ENCODE data around the gene C19orf73. TPM values are rescaled to one million over a fixed set of nuclear protein-coding genes. Genes with fewer than 3 reads are reported as not detected.

The C19orf73 gene
- total and polyA plus RNA-seq, 3 experiments from 2014 or later = 1.4 to 3.1 (median 2.5) TPM

DNA sequence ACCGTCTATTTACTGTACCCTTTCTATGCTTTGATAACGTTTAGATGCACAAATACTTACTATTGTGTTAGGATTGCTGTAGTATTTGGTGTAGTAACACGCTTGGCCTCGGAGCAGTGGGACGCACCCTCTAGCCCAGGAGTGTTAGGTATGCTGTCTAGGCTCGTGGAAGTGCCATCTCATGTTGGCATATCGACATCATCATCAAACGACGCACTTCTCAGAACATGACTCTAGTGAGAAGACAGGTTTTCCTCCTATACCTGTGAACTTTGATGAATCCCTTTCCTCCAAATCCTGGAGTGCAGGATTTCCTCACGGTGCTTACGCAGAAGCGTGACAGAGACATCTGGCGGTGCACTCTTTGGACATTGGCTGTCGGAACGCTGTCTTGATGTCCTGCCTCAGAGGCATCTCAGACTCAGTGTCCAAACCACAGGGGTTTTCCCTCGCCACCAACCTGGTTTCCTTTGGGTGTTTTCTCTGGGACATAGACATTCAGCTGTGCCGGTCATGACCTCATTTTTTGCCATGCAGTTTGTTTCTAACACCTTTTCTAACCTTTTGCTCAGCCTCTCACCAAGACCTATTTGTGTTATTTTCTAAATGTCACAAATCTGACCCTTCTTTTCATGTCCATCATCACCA, 27.4 kb downstream of the C19orf73 start:
- no peak for DNase-seq
- Histone ChIP-seq H3K27me3 (ENCODE audit: insufficient read depth, low read length, poor library complexity, severe bottlenecking) (no peaks in the 10 kb centered on the region), H3K4me3 (ENCODE audit: low read length) (no peak overlapping the region), H3K27ac (ENCODE audit: low read depth, low read length) (no peak overlapping the region), H3K36me3 (ENCODE audit: insufficient read depth, low read length) (peaks cover 51% of the 10 kb centered on the region), H3K9me3 (ENCODE audit: low read length) (no peaks in the 10 kb centered on the region), H3K4me1 (ENCODE audit: insufficient read depth, low read length) (peaks cover 13% of the 10 kb centered on the region)
- peaks cover 29 to 57% (median 49%) of the 10 kb centered on the region in 3 donors for H3K4me1 Mint-ChIP-seq
- no peaks in the 10 kb centered on the region for H3K9me3 Mint-ChIP-seq
- H3K27ac Mint-ChIP-seq = peak overlapping the region in 4 of 8 donors; percentile 13 to 86 (median 46)
- H3K4me3 Mint-ChIP-seq = peak overlapping the region in 1 of 7 donors; percentile 58
- no peaks in the 10 kb centered on the region for H3K27me3 Mint-ChIP-seq
- CTCF ChIA-PET = no interaction called here
- POLR2A ChIA-PET = no interaction called here
- H3K36me3 Mint-ChIP-seq = peaks cover 7 to 78% (median 13%) of the 10 kb centered on the region in 3 donors

DNA sequence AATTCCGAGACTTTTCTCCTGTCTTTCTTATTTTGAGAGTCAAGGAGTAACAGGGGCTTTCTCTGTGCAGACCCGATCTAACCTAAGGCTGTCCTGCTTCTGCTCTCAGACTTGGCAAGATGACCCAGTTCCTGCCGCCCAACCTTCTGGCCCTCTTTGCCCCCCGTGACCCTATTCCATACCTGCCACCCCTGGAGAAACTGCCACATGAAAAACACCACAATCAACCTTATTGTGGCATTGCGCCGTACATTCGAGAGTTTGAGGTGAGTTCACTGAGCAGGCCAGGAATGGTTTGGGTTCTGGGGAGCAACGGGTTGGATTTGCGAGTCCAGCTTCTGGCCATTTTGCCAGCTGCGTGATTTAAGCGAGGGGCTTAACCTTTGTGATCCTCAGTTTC, 32.6 kb downstream of the C19orf73 start:
- DNase-seq = no peak

DNA sequence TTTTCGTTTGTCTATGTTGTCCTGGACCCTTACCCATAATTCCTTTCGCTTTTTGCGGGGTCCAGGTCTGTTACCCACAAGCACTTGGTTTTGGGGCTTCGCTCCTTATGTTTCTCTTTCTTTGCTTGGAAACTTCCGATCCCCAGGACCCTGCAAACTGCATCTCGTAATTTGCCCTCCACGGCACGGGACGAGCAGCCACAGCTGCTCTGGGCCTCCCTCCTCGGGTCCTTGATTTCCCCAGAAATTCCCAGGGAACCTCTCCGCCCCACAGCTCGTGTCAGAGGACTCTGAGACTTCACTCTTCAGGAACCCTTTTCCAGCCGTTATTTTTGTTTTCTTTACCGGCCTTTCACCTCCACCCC, 33.1 kb downstream of the C19orf73 start:
- Mint-ChIP-seq H3K27ac (peak overlapping the region; percentile 87 to 97 (median 93)), H3K4me3 (peak overlapping the region; percentile 92 to 96 (median 96)), H3K36me3 (peaks cover 6 to 43% (median 6%) of the 10 kb centered on the region in 3 donors), H3K4me1 (peaks cover 32 to 54% (median 49%) of the 10 kb centered on the region in 3 donors), H3K9me3 (peaks cover 0 to 2% (median 0%) of the 10 kb centered on the region in 5 donors), H3K27me3 (peaks cover 4 to 9% of the 10 kb centered on the region in 2 donors)
- Histone ChIP-seq H3K27ac (ENCODE audit: low read depth, low read length) (peak overlapping the region; percentile 82), H3K27me3 (ENCODE audit: insufficient read depth, low read length, poor library complexity, severe bottlenecking) (no peaks in the 10 kb centered on the region), H3K36me3 (ENCODE audit: insufficient read depth, low read length) (peaks cover 23% of the 10 kb centered on the region), H3K4me3 (ENCODE audit: low read length) (peak overlapping the region; percentile 99), H3K9me3 (ENCODE audit: low read length) (no peaks in the 10 kb centered on the region), H3K4me1 (ENCODE audit: insufficient read depth, low read length) (peaks cover 24% of the 10 kb centered on the region)
- POLR2A ChIA-PET = no interaction called here
- CTCF ChIA-PET = interaction anchor here (0.6 to 4.0 kb wide), 4 partner anchors 10 to 92 kb away, joined by 3 to 28 read pairs (median 6); partner anchors contain the start of genes GYS1 and RUVBL2
- no peak for DNase-seq

More for the DNA sequence above, 32.6 kb downstream of the C19orf73 start:
- Mint-ChIP-seq H3K9me3 (peaks cover 0 to 2% (median 0%) of the 10 kb centered on the region in 5 donors), H3K36me3 (peaks cover 7 to 46% (median 7%) of the 10 kb centered on the region in 3 donors), H3K27ac (peak overlapping the region; percentile 87 to 97 (median 93)), H3K4me3 (peak overlapping the region; percentile 92 to 96 (median 96)), H3K27me3 (peaks cover 3 to 9% of the 10 kb centered on the region in 2 donors), H3K4me1 (peaks cover 32 to 56% (median 50%) of the 10 kb centered on the region in 3 donors)
- POLR2A ChIA-PET = interaction anchor here (0.6 kb wide), 1 partner anchor 82 kb away, joined by 3 read pairs; no protein-coding TSS in a partner anchor
- Histone ChIP-seq H3K27ac (ENCODE audit: low read depth, low read length) (peak overlapping the region; percentile 82), H3K4me3 (ENCODE audit: low read length) (peak overlapping the region; percentile 99), H3K4me1 (ENCODE audit: insufficient read depth, low read length) (peaks cover 24% of the 10 kb centered on the region), H3K36me3 (ENCODE audit: insufficient read depth, low read length) (peaks cover 27% of the 10 kb centered on the region), H3K27me3 (ENCODE audit: insufficient read depth, low read length, poor library complexity, severe bottlenecking) (no peaks in the 10 kb centered on the region), H3K9me3 (ENCODE audit: low read length) (no peaks in the 10 kb centered on the region)
- CTCF ChIA-PET = interaction anchor here (0.7 to 4.0 kb wide), 4 partner anchors 12 to 93 kb away, joined by 3 to 28 read pairs (median 6); partner anchors contain the start of genes GYS1 and RUVBL2

DNA sequence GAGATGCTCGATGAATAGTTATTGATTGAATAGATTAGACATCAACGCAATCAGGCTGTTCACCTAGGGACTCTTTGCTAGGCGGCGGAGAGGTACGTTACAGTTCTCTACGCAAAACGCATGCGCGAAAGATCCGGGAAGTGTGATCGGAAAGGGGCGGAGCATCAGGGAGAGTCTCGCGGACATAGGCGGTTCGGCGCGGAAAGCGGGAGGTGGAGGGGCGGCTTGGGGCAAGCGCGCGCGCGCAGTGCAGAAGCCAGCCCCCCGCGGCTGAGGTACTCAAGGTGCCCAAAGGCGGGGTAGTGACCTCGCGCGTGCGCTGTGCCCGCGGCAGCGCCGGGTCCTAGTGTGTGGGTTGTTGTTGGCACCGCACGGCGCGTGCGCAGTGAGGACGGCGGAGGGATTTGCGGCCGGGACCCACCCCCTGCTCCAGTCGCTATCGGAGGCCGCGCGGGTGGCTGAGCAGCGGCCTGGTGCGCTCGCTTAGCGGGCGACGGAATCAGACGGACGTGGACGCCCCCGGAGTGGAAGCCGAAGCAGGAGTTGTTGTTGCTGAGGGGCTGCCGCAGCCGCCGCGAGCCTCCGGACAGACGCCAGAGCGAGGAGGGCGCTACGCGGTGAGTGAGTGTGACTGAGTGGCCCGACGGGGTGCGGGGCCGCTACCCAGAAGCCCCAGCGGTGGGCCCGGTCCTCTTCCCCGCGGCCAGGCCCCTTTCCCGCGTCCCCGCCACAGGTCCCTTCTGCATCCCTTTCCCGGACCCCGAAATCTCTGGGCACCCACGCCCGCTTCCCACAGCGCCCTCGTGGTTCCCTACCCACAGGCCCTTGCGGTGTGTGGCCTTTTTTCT, 33.7 kb downstream of the C19orf73 start, which contains the start of gene SNRNP70:
SNRNP70 (plus strand) TSS at position 432 of the 848 bp plus-strand sequence. CDS start 964 bp downstream, outside the sequence.
- Mint-ChIP-seq H3K27me3 (peaks cover 6 to 11% of the 10 kb centered on the region in 2 donors), H3K9me3 (peaks cover 0 to 2% (median 0%) of the 10 kb centered on the region in 5 donors), H3K27ac (peak within 1 kb of the TSS; percentile 87 to 97 (median 93)), H3K36me3 (peaks cover 6 to 37% (median 6%) of the 10 kb centered on the region in 3 donors), H3K4me3 (peak within 1 kb of the TSS; percentile 92 to 96 (median 96)), H3K4me1 (peaks cover 30 to 48% (median 47%) of the 10 kb centered on the region in 3 donors)
- Histone ChIP-seq H3K27ac (ENCODE audit: low read depth, low read length) (peak within 1 kb of the TSS; percentile 82), H3K4me3 (ENCODE audit: low read length) (peak within 1 kb of the TSS; percentile 99), H3K36me3 (ENCODE audit: insufficient read depth, low read length) (peaks cover 17% of the 10 kb centered on the region), H3K4me1 (ENCODE audit: insufficient read depth, low read length) (peaks cover 24% of the 10 kb centered on the region), H3K27me3 (ENCODE audit: insufficient read depth, low read length, poor library complexity, severe bottlenecking) (no peaks in the 10 kb centered on the region), H3K9me3 (ENCODE audit: low read length) (no peaks in the 10 kb centered on the region)
- ChIA-PET POLR2A (no interaction called here), CTCF (interaction anchor here (0.6 to 4.0 kb wide), 3 partner anchors 9 to 21 kb away, joined by 3 to 28 read pairs (median 9); no protein-coding TSS in a partner anchor)
- DNase-seq = peak; percentile 99 to 100 (median 100)

DNA sequence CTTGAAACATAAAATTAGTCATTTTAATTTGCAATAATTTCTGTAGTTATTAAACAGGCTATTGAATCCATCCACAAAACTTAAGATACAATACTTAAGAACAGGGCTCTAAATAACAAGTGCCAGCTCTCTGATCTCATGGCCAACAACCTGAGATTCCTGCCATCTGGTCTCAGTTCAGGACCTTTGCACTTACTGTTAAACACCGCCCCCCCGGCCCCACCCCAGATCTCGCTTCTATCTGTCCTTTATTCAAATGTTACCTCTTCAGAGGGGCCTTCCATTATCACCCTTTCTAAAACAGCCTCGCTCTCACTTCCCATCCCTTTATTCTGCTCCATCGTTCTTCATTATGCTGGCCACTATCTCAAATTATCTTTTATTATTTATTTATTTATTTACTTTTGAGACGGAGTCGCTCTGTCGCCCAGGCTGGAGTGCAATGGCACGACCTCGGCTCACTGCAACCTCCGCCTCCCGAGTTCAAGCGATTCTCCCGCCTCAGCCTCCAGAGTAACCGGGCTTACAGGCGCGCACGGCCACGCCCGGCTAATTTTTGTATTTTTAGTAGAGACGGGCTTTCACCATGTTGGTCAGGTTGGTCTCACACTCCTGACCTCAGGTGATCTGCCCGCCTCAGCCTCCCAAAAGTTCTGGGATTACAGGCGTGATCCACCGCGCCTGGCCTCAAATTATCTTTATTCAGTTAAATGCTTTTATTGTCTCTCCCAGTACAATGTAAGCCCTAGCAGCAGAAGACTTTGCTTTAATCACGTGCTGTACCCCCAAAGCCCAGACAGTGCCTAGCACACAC, 34.5 kb downstream of the C19orf73 start:
- POLR2A ChIA-PET = no interaction called here
- H3K36me3 ChIP-seq (ENCODE audit: insufficient read depth, low read length) = peaks cover 13% of the 10 kb centered on the region
- no peaks in the 10 kb centered on the region for H3K27me3 ChIP-seq (ENCODE audit: insufficient read depth, low read length, poor library complexity, severe bottlenecking)
- Mint-ChIP-seq H3K27me3 (peaks cover 8 to 11% of the 10 kb centered on the region in 2 donors), H3K4me1 (peaks cover 27 to 43% (median 40%) of the 10 kb centered on the region in 3 donors), H3K4me3 (peak overlapping the region; percentile 92 to 96 (median 96)), H3K9me3 (peaks cover 0 to 2% (median 0%) of the 10 kb centered on the region in 5 donors), H3K36me3 (peaks cover 6 to 31% (median 6%) of the 10 kb centered on the region in 3 donors), H3K27ac (peak overlapping the region; percentile 87 to 97 (median 93))
- peaks cover 24% of the 10 kb centered on the region for H3K4me1 ChIP-seq (ENCODE audit: insufficient read depth, low read length)
- H3K27ac ChIP-seq (ENCODE audit: low read depth, low read length) = peak overlapping the region; percentile 82
- CTCF ChIA-PET = interaction anchor here (0.9 kb wide), 1 partner anchor 13 kb away, joined by 4 read pairs; no protein-coding TSS in a partner anchor
- no peak for DNase-seq
- peak overlapping the region; percentile 99 for H3K4me3 ChIP-seq (ENCODE audit: low read length)
- no peaks in the 10 kb centered on the region for H3K9me3 ChIP-seq (ENCODE audit: low read length)

DNA sequence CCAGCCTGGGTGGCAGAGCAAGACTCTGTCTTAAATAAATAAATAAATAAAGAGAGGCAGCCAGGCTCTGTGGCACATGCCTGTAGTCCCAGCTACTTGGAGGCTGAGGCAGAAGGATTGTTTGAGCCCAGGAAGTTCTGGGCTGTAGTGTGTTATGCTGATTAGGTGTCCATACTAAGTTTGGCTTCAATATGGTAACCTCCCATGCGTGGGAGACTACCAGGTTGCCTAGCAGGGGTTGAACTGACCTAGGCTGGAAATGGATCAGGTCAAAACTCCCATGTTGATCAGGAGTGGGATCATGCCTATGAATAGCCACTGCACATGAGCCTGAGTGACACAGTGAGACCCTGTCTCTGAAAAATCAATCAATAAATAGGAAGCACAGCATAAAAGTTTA, 37.7 kb downstream of the C19orf73 start:
- DNase-seq = no peak
- peaks cover 14 to 15% of the 10 kb centered on the region in 2 donors for H3K27me3 Mint-ChIP-seq
- no peaks in the 10 kb centered on the region for H3K9me3 ChIP-seq (ENCODE audit: low read length)
- POLR2A ChIA-PET = interaction anchor here (0.7 kb wide), 1 partner anchor 66 kb away, joined by 7 read pairs; no protein-coding TSS in a partner anchor
- CTCF ChIA-PET = no interaction called here
- peaks cover 0 to 2% (median 0%) of the 10 kb centered on the region in 5 donors for H3K9me3 Mint-ChIP-seq
- H3K27me3 ChIP-seq (ENCODE audit: insufficient read depth, low read length, poor library complexity, severe bottlenecking) = no peaks in the 10 kb centered on the region
- H3K27ac Mint-ChIP-seq = no peak overlapping the region
- H3K36me3 Mint-ChIP-seq = peaks cover 0 to 11% (median 0%) of the 10 kb centered on the region in 3 donors
- peaks cover 11 to 18% (median 17%) of the 10 kb centered on the region in 3 donors for H3K4me1 Mint-ChIP-seq
- H3K27ac ChIP-seq (ENCODE audit: low read depth, low read length) = no peak overlapping the region
- H3K4me3 ChIP-seq (ENCODE audit: low read length) = no peak overlapping the region
- peaks cover 9% of the 10 kb centered on the region for H3K4me1 ChIP-seq (ENCODE audit: insufficient read depth, low read length)
- no peaks in the 10 kb centered on the region for H3K36me3 ChIP-seq (ENCODE audit: insufficient read depth, low read length)
- H3K4me3 Mint-ChIP-seq = peak overlapping the region in 1 of 7 donors; percentile 29

DNA sequence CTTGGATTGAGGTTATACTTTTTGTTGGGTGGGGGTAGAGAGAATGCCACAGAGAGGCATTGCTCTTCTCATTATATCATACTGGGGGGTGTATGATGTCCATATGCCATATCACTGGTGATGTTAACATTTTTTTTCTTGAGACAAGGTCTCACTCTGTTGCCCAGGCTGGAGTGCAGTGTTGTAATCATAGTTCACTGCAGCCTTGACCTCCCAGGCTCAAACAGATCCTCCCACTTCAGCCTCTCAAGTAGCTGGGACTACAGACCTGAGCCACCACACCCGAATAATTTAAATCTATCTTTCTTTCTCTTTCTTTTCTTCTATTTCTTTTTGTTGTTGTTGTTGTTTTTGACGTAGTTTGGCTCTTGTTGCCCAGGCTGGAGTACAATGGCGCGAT, 38.6 kb downstream of the C19orf73 start:
- peak overlapping the region in 1 of 7 donors; percentile 19 for H3K4me3 Mint-ChIP-seq
- peaks cover 0 to 3% (median 0%) of the 10 kb centered on the region in 3 donors for H3K36me3 Mint-ChIP-seq
- H3K36me3 ChIP-seq (ENCODE audit: insufficient read depth, low read length) = no peaks in the 10 kb centered on the region
- H3K27ac ChIP-seq (ENCODE audit: low read depth, low read length) = no peak overlapping the region
- peaks cover 15 to 20% of the 10 kb centered on the region in 2 donors for H3K27me3 Mint-ChIP-seq
- H3K9me3 Mint-ChIP-seq = peaks cover 0 to 2% (median 0%) of the 10 kb centered on the region in 5 donors
- H3K4me1 Mint-ChIP-seq = peaks cover 6 to 13% (median 12%) of the 10 kb centered on the region in 3 donors
- peak overlapping the region in 1 of 8 donors; percentile 34 for H3K27ac Mint-ChIP-seq
- H3K27me3 ChIP-seq (ENCODE audit: insufficient read depth, low read length, poor library complexity, severe bottlenecking) = no peaks in the 10 kb centered on the region
- peaks cover 4% of the 10 kb centered on the region for H3K4me1 ChIP-seq (ENCODE audit: insufficient read depth, low read length)
- CTCF ChIA-PET = no interaction called here
- no peak for DNase-seq
- no peak overlapping the region for H3K4me3 ChIP-seq (ENCODE audit: low read length)
- POLR2A ChIA-PET = no interaction called here
- H3K9me3 ChIP-seq (ENCODE audit: low read length) = no peaks in the 10 kb centered on the region
